B cell (primary cell): ENCODE measurements around the gene HIP1. TPM values are rescaled to one million over a fixed set of nuclear protein-coding genes. Genes with fewer than 3 reads are reported as not detected.

Experiments used
- ATAC-seq: fragments of 200-7000 bp; cut with Tn5 transposase; one replicate; pipeline ENCODE4 v1.10.0; 2021; ENCODE audit warnings: low read depth, mild to moderate bottlenecking, moderate number of reproducible peaks, moderate library complexity
- CTCF ChIA-PET: fragments of 350-600 bp; sonication (Branson Sonifier 250); formaldehyde crosslinking; loops from one replicate; lab custom pipeline; 2021; ENCODE audit warnings: antibody characterized with exemption, inconsistent platforms; lab: Charles Lee
- POLR2A ChIA-PET: fragments of 350-600 bp; sonication (Branson Sonifier 250); formaldehyde crosslinking; loops from one replicate; lab custom pipeline; 2021; ENCODE audit warnings: antibody characterized with exemption; lab: Charles Lee
- DNase-seq: peaks from one replicate; pipeline ENCODE4 v3.0.0; 2013
- H2AFZ ChIP-seq: 2 replicates; pipeline ENCODE4 v1.6.1; 2012; ENCODE audit warnings: mild to moderate bottlenecking, low read depth, low read length; ENCODE audit not compliant: insufficient read depth, poor library complexity, severe bottlenecking
- H3K27ac ChIP-seq, 2 donors: 1 replicate in 1 of 2; 2 replicates in 1 of 2; pipeline ENCODE4 v1.5.1; 2012 to 2013; ENCODE audit warnings: low read length in 2 of 2, mild to moderate bottlenecking in 2 of 2, moderate library complexity in 1 of 2
- H3K27me3 ChIP-seq, 4 experiments: fragments of 200-600 bp in 1 of 4; sonication (generic) in 1 of 4; replicated peaks in 1 of 4; 1 replicate in 2 of 4; 2 replicates in 2 of 4; pipeline versions ENCODE4 v1.6.1 to v1.7.0; 2013 to 2016; ENCODE audit warnings: low read length in 3 of 4, mild to moderate bottlenecking in 2 of 4, mixed read lengths in 1 of 4, moderate library complexity in 1 of 4; ENCODE audit not compliant: insufficient read depth in 4 of 4, control insufficient read depth in 3 of 4; ENCODE audit errors: control extremely low read depth in 1 of 4
- H3K36me3 ChIP-seq, 2 experiments: replicated peaks in 1 of 2; 1 replicate in 1 of 2; 2 replicates in 1 of 2; pipeline versions ENCODE4 v1.6.1 to v1.7.1; 2013; ENCODE audit warnings: low read length in 1 of 2; ENCODE audit not compliant: insufficient read depth in 2 of 2, control insufficient read depth in 1 of 2; ENCODE audit errors: control extremely low read depth in 1 of 2, extremely low read depth in 1 of 2
- H3K4me1 ChIP-seq, 2 donors: fragments of 200-600 bp in 1 of 2; sonication (generic) in 1 of 2; 1 replicate in 1 of 2; 2 replicates in 1 of 2; pipeline versions ENCODE4 v1.5.1 to v1.6.1; 2013 to 2017; ENCODE audit warnings: low read length in 2 of 2; ENCODE audit not compliant: control insufficient read depth in 2 of 2, insufficient read depth in 2 of 2
- H3K4me2 ChIP-seq: replicated peaks from 2 replicates; pipeline ENCODE3; 2012; ENCODE audit warnings: mild to moderate bottlenecking, low read depth, low read length; ENCODE audit not compliant: poor library complexity, severe bottlenecking
- H3K4me3 ChIP-seq, 5 experiments: fragments of 200-600 bp in 1 of 5; sonication (generic) in 1 of 5; 1 replicate in 3 of 5; 2 replicates in 2 of 5; pipeline versions ENCODE4 v1.5.1 to v1.7.0; 2011 to 2016; ENCODE audit warnings: low read length in 4 of 5, mild to moderate bottlenecking in 4 of 5, low read depth in 2 of 5, control low read depth in 1 of 5, moderate library complexity in 1 of 5; ENCODE audit not compliant: insufficient read depth in 1 of 5; ENCODE audit errors: control extremely low read depth in 1 of 5, extremely low read depth in 1 of 5
- H3K79me2 ChIP-seq: fragments of 200-600 bp; sonication (generic); one replicate; pipeline ENCODE4 v1.6.0; 2016; ENCODE audit warnings: low read length; ENCODE audit not compliant: control insufficient read depth, insufficient read depth
- H3K9ac ChIP-seq: fragments of 200-600 bp; sonication (generic); 2 replicates; pipeline ENCODE4 v1.6.1; 2017; ENCODE audit warnings: mild to moderate bottlenecking, low read length, moderate library complexity
- H3K9me3 ChIP-seq, 3 donors: one replicate each; pipeline versions ENCODE4 v1.6.1 to v1.7.1; 2013; ENCODE audit warnings: low read length in 2 of 3; ENCODE audit not compliant: control insufficient read depth in 2 of 3, insufficient read depth in 1 of 3; ENCODE audit errors: control extremely low read depth in 1 of 3
- H4K20me1 ChIP-seq: 2 replicates; pipeline ENCODE4 v1.6.0; 2012; ENCODE audit warnings: mild to moderate bottlenecking, low read length; ENCODE audit not compliant: insufficient read depth, control insufficient read depth, poor library complexity, severe bottlenecking
- H3K27ac Mint-ChIP-seq: one replicate; pipeline ENCODE4 v1.8.0; 2021; ENCODE audit warnings: mixed read lengths
- H3K27me3 Mint-ChIP-seq: one replicate; pipeline ENCODE4 v1.8.0; 2021; ENCODE audit warnings: mixed read lengths
- H3K4me1 Mint-ChIP-seq: one replicate; pipeline ENCODE4 v1.8.0; 2021; ENCODE audit warnings: mixed read lengths
- H3K4me3 Mint-ChIP-seq: one replicate; pipeline ENCODE4 v1.8.0; 2021; ENCODE audit warnings: mixed read lengths
- H3K9me3 Mint-ChIP-seq: one replicate; pipeline ENCODE4 v1.8.0; 2022; ENCODE audit warnings: mixed read lengths; ENCODE audit not compliant: insufficient read depth
- EZH2 ChIP-seq: IDR thresholded peaks from 2 replicates; pipeline ENCODE4 v1.6.1; 2012; ENCODE audit warnings: borderline replicate concordance, low read depth, mild to moderate bottlenecking, moderate library complexity, low read length; ENCODE audit not compliant: insufficient read depth, poor library complexity, severe bottlenecking
- WGBS: methylation state at CpG from one replicate; pipeline ENCODE4 v1.1.5; 2013; ENCODE audit warnings: missing lambda C conversion rate; ENCODE audit not compliant: insufficient coverage; 5-methylcytosine and 5-hydroxymethylcytosine counted together
- intact Hi-C: fragments of 100-400 bp; cut with micrococcal nuclease; formaldehyde crosslinking; loops from one replicate; pipeline ENCODE4 v1.10.0; 2022
- polyA plus RNA-seq: library from polyadenylated mRNA; depleted of rRNA; stranded (reverse); fragments of >200 nt; gene quantifications from 2 replicates; pipeline ENCODE4 v1.2.3, GENCODE V29; 2012
- total RNA-seq, 2 donors: library from RNA; stranded (reverse); fragments of 120-200 nt in 1 of 2; gene quantifications; 1 replicate in 1 of 2; 2 replicates in 1 of 2; pipeline versions ENCODE4 v1.2.3 to v1.2.4, GENCODE V29; 2013 to 2022
- TF ChIP-seq, protein P1 (sequence below): fragments of 200-600 bp; IDR thresholded peaks from one replicate; pipeline ENCODE4 v1.8.0; 2022; ENCODE audit warnings: antibody characterized with exemption, mild to moderate bottlenecking

HIP1 gene
- total and polyA plus RNA-seq, 2 donors (not counting 1 experiment from before 2014, with no cell fraction given), result 6.5 to 16.7 TPM

DNA sequence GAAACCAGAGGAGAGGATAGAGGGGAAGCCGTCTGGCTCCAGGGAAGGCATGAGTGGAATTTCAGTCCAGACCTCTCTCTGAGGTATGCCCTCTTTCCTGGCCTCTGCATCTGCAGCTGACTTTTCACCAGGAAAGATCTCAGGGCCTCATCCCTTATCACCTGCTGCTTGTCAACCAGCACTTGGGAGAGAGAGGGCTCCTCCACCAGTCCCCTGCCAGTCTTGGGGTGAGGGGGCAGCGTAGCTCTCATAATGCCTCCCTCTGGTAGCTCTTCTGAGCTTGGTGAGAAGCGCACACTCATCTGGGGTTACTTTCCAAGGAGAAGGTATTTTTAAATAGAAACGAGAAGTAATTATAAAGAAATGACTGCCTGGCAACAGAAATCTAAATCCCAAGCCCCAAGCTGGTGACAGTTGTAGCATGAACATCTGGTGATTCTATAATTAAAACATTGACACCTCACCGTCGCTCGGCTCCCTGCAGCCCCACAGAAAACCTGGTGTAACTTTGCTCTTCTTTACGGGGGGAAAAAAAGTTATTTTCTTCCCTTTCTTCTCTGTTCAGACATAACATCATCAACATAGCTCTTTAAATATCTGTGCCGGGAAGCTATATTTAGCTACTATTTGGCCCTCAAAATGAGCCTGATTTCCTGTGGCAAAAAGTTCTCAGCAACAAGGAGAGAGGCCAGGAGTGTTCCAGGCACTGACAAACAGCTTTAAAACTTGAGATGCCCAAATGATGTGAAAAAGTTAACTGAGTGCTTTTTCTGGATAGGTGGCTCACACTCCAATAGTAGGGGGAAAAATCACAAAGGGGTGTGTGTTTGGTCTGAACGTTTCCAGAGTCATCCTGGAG lies 26.9 kb downstream of the HIP1 start:
- Histone ChIP-seq H3K4me1 (peaks cover 16 to 17% of the 10 kb centered on the region in 2 donors), H3K4me3 (no peak overlapping the region), H3K27ac (peak overlapping the region in 1 of 2 donors; percentile 49), H3K36me3 (no peaks in the 10 kb centered on the region), H3K79me2 (no peaks in the 10 kb centered on the region), H3K9me3 (peaks cover 4 to 23% (median 12%) of the 10 kb centered on the region in 3 donors), H3K9ac (peak overlapping the region; percentile 20), H3K4me2 (peak overlapping the region; percentile 52), H3K27me3 (no peaks in the 10 kb centered on the region), H4K20me1 (no peaks in the 10 kb centered on the region), H2AFZ (peak overlapping the region; percentile 49)
- peaks cover 8% of the 10 kb centered on the region for H3K9me3 Mint-ChIP-seq
- DNase-seq, result no peak
- TF ChIP-seq, protein P1, sequence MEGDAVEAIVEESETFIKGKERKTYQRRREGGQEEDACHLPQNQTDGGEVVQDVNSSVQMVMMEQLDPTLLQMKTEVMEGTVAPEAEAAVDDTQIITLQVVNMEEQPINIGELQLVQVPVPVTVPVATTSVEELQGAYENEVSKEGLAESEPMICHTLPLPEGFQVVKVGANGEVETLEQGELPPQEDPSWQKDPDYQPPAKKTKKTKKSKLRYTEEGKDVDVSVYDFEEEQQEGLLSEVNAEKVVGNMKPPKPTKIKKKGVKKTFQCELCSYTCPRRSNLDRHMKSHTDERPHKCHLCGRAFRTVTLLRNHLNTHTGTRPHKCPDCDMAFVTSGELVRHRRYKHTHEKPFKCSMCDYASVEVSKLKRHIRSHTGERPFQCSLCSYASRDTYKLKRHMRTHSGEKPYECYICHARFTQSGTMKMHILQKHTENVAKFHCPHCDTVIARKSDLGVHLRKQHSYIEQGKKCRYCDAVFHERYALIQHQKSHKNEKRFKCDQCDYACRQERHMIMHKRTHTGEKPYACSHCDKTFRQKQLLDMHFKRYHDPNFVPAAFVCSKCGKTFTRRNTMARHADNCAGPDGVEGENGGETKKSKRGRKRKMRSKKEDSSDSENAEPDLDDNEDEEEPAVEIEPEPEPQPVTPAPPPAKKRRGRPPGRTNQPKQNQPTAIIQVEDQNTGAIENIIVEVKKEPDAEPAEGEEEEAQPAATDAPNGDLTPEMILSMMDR, result no peak
- no peak for TF ChIP-seq EZH2
- 0% methylated on average over 1 of the region's 10 CpGs for WGBS
- peak overlapping the region; percentile 14 for H3K4me3 Mint-ChIP-seq
- intact Hi-C loops, result no loop called here
- POLR2A ChIA-PET, result no interaction called here
- CTCF ChIA-PET, result no interaction called here
- H3K4me1 Mint-ChIP-seq, result peaks cover 20% of the 10 kb centered on the region
- no peak overlapping the region for H3K27ac Mint-ChIP-seq
- H3K27me3 Mint-ChIP-seq, result no peaks in the 10 kb centered on the region
- no peak for ATAC-seq

DNA sequence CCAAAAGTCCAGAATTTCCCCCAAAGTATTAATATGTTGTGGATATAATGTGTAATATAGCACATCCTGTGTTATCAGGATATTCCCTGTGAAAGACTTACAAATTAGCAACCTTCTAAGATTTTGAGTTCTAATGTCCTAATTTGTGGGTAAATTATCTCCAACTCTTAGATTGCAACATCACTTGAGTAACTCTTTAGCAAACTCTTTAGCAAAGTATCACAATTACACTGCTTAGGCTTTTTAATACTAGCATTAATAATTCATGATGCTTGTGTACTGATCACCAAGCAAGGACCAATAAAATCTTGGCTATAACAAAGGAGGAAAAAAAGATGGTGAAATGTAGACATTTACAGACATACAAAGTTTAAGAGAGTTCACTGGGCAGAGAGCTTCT lies 27.7 kb downstream of the HIP1 start:
- Histone ChIP-seq H2AFZ (no peak overlapping the region), H3K4me3 (no peak overlapping the region), H4K20me1 (no peaks in the 10 kb centered on the region), H3K4me2 (no peak overlapping the region), H3K27ac (no peak overlapping the region), H3K9me3 (peaks cover 4 to 21% (median 12%) of the 10 kb centered on the region in 3 donors), H3K27me3 (no peaks in the 10 kb centered on the region), H3K4me1 (peaks cover 16 to 17% of the 10 kb centered on the region in 2 donors), H3K9ac (no peak overlapping the region), H3K36me3 (no peaks in the 10 kb centered on the region), H3K79me2 (no peaks in the 10 kb centered on the region)
- no peak overlapping the region for H3K27ac Mint-ChIP-seq
- H3K4me3 Mint-ChIP-seq, result no peak overlapping the region
- H3K4me1 Mint-ChIP-seq, result peaks cover 20% of the 10 kb centered on the region
- ChIA-PET CTCF (no interaction called here), POLR2A (no interaction called here)
- DNase-seq, result no peak
- TF ChIP-seq, protein P1, result no peak
- TF ChIP-seq EZH2, result no peak
- no peaks in the 10 kb centered on the region for H3K27me3 Mint-ChIP-seq
- ATAC-seq, result no peak
- peaks cover 8% of the 10 kb centered on the region for H3K9me3 Mint-ChIP-seq
- intact Hi-C loops, result no loop called here
